Caco-2 (cell line): ENCODE measurements around the gene RBSN. TPM values are rescaled to one million over a fixed set of nuclear protein-coding genes. Genes with fewer than 3 reads are reported as not detected.

Source experiments
- BruUV-seq: library from RNA; stranded (reverse); fragments of 400-500 nt; replicated peaks from 2 replicates; lab custom pipeline; 2021; lab: Mats Ljungman, UMichigan
- CTCF ChIA-PET: fragments of 300-600 bp; sonication (Branson Sonifier 250); formaldehyde crosslinking; loops from one replicate; lab custom pipeline; 2022; ENCODE audit warnings: antibody characterized with exemption; lab: Charles Lee
- POLR2A ChIA-PET: fragments of 300-600 bp; sonication (Branson Sonifier 250); formaldehyde crosslinking; loops from one replicate; lab custom pipeline; 2022; ENCODE audit warnings: antibody characterized with exemption; lab: Charles Lee
- DNase-seq, 2 experiments: peaks; one replicate each; pipeline versions ENCODE4 v3.0.0 to v3.0.0-alpha.2; 2020 to 2022
- H3K27me3 ChIP-seq: replicated peaks from 2 replicates; pipeline ENCODE4 v1.6.0; 2011; ENCODE audit warnings: low read length; ENCODE audit not compliant: control insufficient read depth, insufficient read depth
- H3K36me3 ChIP-seq: 2 replicates; pipeline ENCODE4 v1.5.1; 2011; ENCODE audit warnings: low read length; ENCODE audit not compliant: control insufficient read depth, insufficient read depth
- H3K4me1 ChIP-seq: fragments of 250-450 bp; sonication (Bioruptor Pico); 2 replicates; pipeline ENCODE4 v1.5.1; 2020; ENCODE audit warnings: mild to moderate bottlenecking
- H3K4me3 ChIP-seq: 2 replicates; pipeline ENCODE4 v1.5.1; 2011; ENCODE audit warnings: low read depth, mild to moderate bottlenecking, control low read depth, low read length
- H3K9me3 ChIP-seq: fragments of 250-450 bp; sonication (Bioruptor Pico); 2 replicates; pipeline ENCODE4 v1.5.1; 2020; ENCODE audit warnings: mild to moderate bottlenecking, moderate library complexity
- H3K27ac Mint-ChIP-seq: one replicate; pipeline ENCODE4 v1.8.0; 2022; ENCODE audit warnings: mixed read lengths; ENCODE audit not compliant: unreplicated experiment
- H3K27me3 Mint-ChIP-seq: one replicate; pipeline ENCODE4 v1.8.0; 2022; ENCODE audit warnings: mixed read lengths; ENCODE audit not compliant: insufficient read depth, unreplicated experiment
- H3K36me3 Mint-ChIP-seq: one replicate; pipeline ENCODE4 v1.8.0; 2022; ENCODE audit warnings: mild to moderate bottlenecking, mixed read lengths; ENCODE audit not compliant: insufficient read depth, unreplicated experiment
- H3K4me1 Mint-ChIP-seq: one replicate; pipeline ENCODE4 v1.8.0; 2022; ENCODE audit warnings: low read depth, mixed read lengths; ENCODE audit not compliant: unreplicated experiment
- H3K4me3 Mint-ChIP-seq: one replicate; pipeline ENCODE4 v1.8.0; 2022; ENCODE audit warnings: mild to moderate bottlenecking, moderate library complexity, mixed read lengths; ENCODE audit not compliant: unreplicated experiment
- H3K9me3 Mint-ChIP-seq: one replicate; pipeline ENCODE4 v1.8.0; 2022; ENCODE audit warnings: mixed read lengths; ENCODE audit not compliant: unreplicated experiment
- CTCF ChIP-seq, 2 experiments: fragments of 200-600 bp in 1 of 2; IDR thresholded peaks; 1 replicate in 1 of 2; 2 replicates in 1 of 2; pipeline versions ENCODE4 v1.5.1 to v1.8.0; 2011 to 2022; ENCODE audit warnings: antibody characterized with exemption in 1 of 2, control low read depth in 1 of 2, inconsistent platforms in 1 of 2, low read depth in 1 of 2, low read length in 1 of 2, mild to moderate bottlenecking in 1 of 2, moderate library complexity in 1 of 2; ENCODE audit not compliant: insufficient read depth in 1 of 2, severe bottlenecking in 1 of 2, unreplicated experiment in 1 of 2
- intact Hi-C: fragments of 100-400 bp; cut with micrococcal nuclease; formaldehyde crosslinking; loops from one replicate; pipeline ENCODE4 v1.10.0; 2022; ENCODE audit not compliant: unreplicated experiment
- total RNA-seq: library from RNA; stranded (reverse); gene quantifications from 2 replicates; pipeline ENCODE4 v1.2.3, GENCODE V29; 2022

The RBSN gene
- total RNA-seq, 1 experiment from 2014 or later = 19.7 TPM

- POLR2A ChIA-PET = interaction anchor here (0.6 kb wide), 2 partner anchors 11 to 67 kb away, joined by 4 to 5 read pairs; no protein-coding TSS in a partner anchor
- Mint-ChIP-seq H3K36me3 (peaks cover 63% of the 10 kb centered on the region), H3K4me3 (no peak overlapping the region)
Measured at GRCh38 chr3:15029625-15030024, 69.3 kb downstream of the RBSN start.

GRCh38 chr3:15023719-15024118, 75.2 kb downstream of the RBSN start:
- H3K36me3 ChIP-seq = peaks cover 2% of the 10 kb centered on the region; the same call in 1 of the 2 replicates
- ChIA-PET POLR2A (no interaction called here), CTCF (no interaction called here)
- H3K9me3 ChIP-seq = no peaks in the 10 kb centered on the region
- no peaks in the 10 kb centered on the region for H3K4me1 ChIP-seq
- Mint-ChIP-seq H3K4me3 (no peak overlapping the region), H3K27ac (no peak overlapping the region), H3K27me3 (no peaks in the 10 kb centered on the region), H3K9me3 (no peaks in the 10 kb centered on the region), H3K36me3 (peaks cover 50% of the 10 kb centered on the region), H3K4me1 (no peaks in the 10 kb centered on the region)
- intact Hi-C loops = no loop called here
- no peak for DNase-seq
- BruUV-seq = no TSS peak
- TF ChIP-seq CTCF (IDR thresholded peaks at IDR 0.05; ENCODE audit: insufficient read depth in 1 of 2, low read depth in 1 of 2, low read length in 1 of 2, severe bottlenecking in 1 of 2, unreplicated experiment in 1 of 2) = no peak
- no peak overlapping the region for H3K4me3 ChIP-seq
- H3K27me3 ChIP-seq = no peaks in the 10 kb centered on the region

More at GRCh38 chr3:15029625-15030024, 69.3 kb downstream of the RBSN start:
- no peak for DNase-seq
- CTCF ChIA-PET = no interaction called here
- no peak overlapping the region for H3K4me3 ChIP-seq
- no peaks in the 10 kb centered on the region for H3K4me1 Mint-ChIP-seq
- no peaks in the 10 kb centered on the region for H3K9me3 Mint-ChIP-seq
- TF ChIP-seq CTCF (IDR thresholded peaks at IDR 0.05; ENCODE audit: insufficient read depth in 1 of 2, low read depth in 1 of 2, low read length in 1 of 2, severe bottlenecking in 1 of 2, unreplicated experiment in 1 of 2) = no peak
- H3K36me3 ChIP-seq = peaks cover 4% of the 10 kb centered on the region
- H3K4me1 ChIP-seq = no peaks in the 10 kb centered on the region
- no TSS peak for BruUV-seq
- H3K27me3 ChIP-seq = no peaks in the 10 kb centered on the region
- intact Hi-C loops = no loop called here
- no peaks in the 10 kb centered on the region for H3K27me3 Mint-ChIP-seq
- H3K27ac Mint-ChIP-seq = no peak overlapping the region
- no peaks in the 10 kb centered on the region for H3K9me3 ChIP-seq

- no peak for TF ChIP-seq CTCF (IDR thresholded peaks at IDR 0.05; ENCODE audit: insufficient read depth in 1 of 2, low read depth in 1 of 2, low read length in 1 of 2, severe bottlenecking in 1 of 2, unreplicated experiment in 1 of 2)
- no peak overlapping the region for H3K4me3 Mint-ChIP-seq
Measured at GRCh38 chr3:15023249-15023648, 75.7 kb downstream of the RBSN start.

More at GRCh38 chr3:15023249-15023648, 75.7 kb downstream of the RBSN start:
- H3K9me3 ChIP-seq = no peaks in the 10 kb centered on the region
- BruUV-seq = no TSS peak
- ChIA-PET POLR2A (no interaction called here), CTCF (no interaction called here)
- H3K9me3 Mint-ChIP-seq = no peaks in the 10 kb centered on the region
- H3K4me3 ChIP-seq = no peak overlapping the region
- DNase-seq = no peak
- peaks cover 2% of the 10 kb centered on the region; the same call in 1 of the 2 replicates for H3K36me3 ChIP-seq
- intact Hi-C loops = no loop called here
- H3K4me1 Mint-ChIP-seq = no peaks in the 10 kb centered on the region
- no peak overlapping the region for H3K27ac Mint-ChIP-seq
- no peaks in the 10 kb centered on the region for H3K4me1 ChIP-seq
- H3K27me3 ChIP-seq = no peaks in the 10 kb centered on the region
- no peaks in the 10 kb centered on the region for H3K27me3 Mint-ChIP-seq
- peaks cover 46% of the 10 kb centered on the region for H3K36me3 Mint-ChIP-seq

Other genes with a start within 250 kb of the RBSN start
- gene NR2C2, start 151.6 kb downstream of the RBSN start, total RNA-seq = 37.0 and 37.4 TPM in 2 replicates
- 53.3 and 55.6 TPM in 2 replicates for gene MRPS25, start 33.8 kb downstream of the RBSN start, total RNA-seq
- 37.0 and 40.3 TPM in 2 replicates for gene CAPN7, start 107.1 kb upstream of the RBSN start, total RNA-seq
- 20.8 and 26.1 TPM in 2 replicates for gene SH3BP5, start 233.4 kb upstream of the RBSN start, total RNA-seq